KMS-11 (cell line): ENCODE results near the gene TMEM51.

ENCODE experiments used
- H2AFZ ChIP-seq: fragments of 200-600 bp; sonication (generic); 2 replicates; pipeline ENCODE4 v1.6.1; 2016; ENCODE audit warnings: antibody characterized with exemption, mixed run types, low read depth
- H3K27ac ChIP-seq: fragments of 200-600 bp; sonication (generic); 2 replicates; pipeline ENCODE4 v1.6.1; 2016; ENCODE audit warnings: mild to moderate bottlenecking, mixed run types
- H3K27me3 ChIP-seq: fragments of 200-600 bp; sonication (generic); 2 replicates; pipeline ENCODE4 v1.6.1; 2017; ENCODE audit warnings: mild to moderate bottlenecking, low read depth, mixed run types, moderate library complexity; ENCODE audit not compliant: insufficient read depth
- H3K36me3 ChIP-seq: fragments of 200-600 bp; sonication (generic); 2 replicates; pipeline ENCODE4 v1.6.1; 2017; ENCODE audit warnings: mild to moderate bottlenecking, mixed run types; ENCODE audit not compliant: insufficient read depth
- H3K4me1 ChIP-seq: fragments of 200-600 bp; sonication (generic); 2 replicates; pipeline ENCODE4 v1.6.1; 2016; ENCODE audit warnings: mild to moderate bottlenecking, low read depth, mixed run types; ENCODE audit not compliant: poor library complexity, severe bottlenecking
- H3K4me2 ChIP-seq: fragments of 200-600 bp; sonication (generic); 2 replicates; pipeline ENCODE4 v1.7.0; 2016; ENCODE audit warnings: mild to moderate bottlenecking, mixed run types
- H3K4me3 ChIP-seq: fragments of 200-600 bp; sonication (generic); IDR thresholded peaks from 2 replicates; pipeline ENCODE4 v1.6.1; 2017; ENCODE audit warnings: low read depth, low read length, mixed read lengths; ENCODE audit not compliant: insufficient read depth
- H3K79me2 ChIP-seq: fragments of 200-600 bp; sonication (generic); 2 replicates; pipeline ENCODE4 v1.6.1; 2016; ENCODE audit warnings: low read depth, mixed run types; ENCODE audit not compliant: insufficient read depth
- H3K9ac ChIP-seq: fragments of 200-600 bp; sonication (generic); 2 replicates; pipeline ENCODE4 v1.6.1; 2016; ENCODE audit warnings: mild to moderate bottlenecking, mixed run types
- H4K20me1 ChIP-seq: fragments of 200-600 bp; sonication (generic); 2 replicates; pipeline ENCODE4 v1.6.1; 2016; ENCODE audit warnings: mild to moderate bottlenecking, mixed run types; ENCODE audit not compliant: insufficient read depth
- TF ChIP-seq, protein P1 (sequence below): fragments of 200-600 bp; sonication (generic); conservative IDR thresholded peaks from 2 replicates; pipeline ENCODE4 v1.6.1; 2017; ENCODE audit warnings: low read depth, mild to moderate bottlenecking, antibody characterized with exemption, low read length, moderate library complexity, mixed read lengths

Gene TMEM51

DNA sequence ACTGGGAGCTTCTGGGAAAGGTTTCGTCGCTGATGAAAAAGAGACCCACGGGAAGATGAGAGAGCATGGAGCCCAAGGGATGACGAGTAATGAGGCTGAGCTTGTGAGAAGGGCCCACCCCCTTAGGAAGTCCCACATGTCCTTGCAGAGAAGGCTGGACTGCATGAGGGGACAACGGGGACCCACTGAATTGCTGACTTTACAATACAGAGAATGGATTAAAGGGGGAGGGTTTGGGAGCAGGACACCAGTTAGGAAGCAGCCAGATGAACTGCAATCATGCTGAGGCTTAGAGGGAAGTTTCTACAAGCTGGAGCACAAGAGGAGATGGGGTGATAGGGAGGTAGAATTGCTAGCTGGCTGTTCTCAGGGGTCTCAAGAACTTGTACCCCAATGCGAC, 5.5 kb upstream of the TMEM51 start:
- H2AFZ ChIP-seq: no peak overlapping the region
- H3K27me3 ChIP-seq: no peaks in the 10 kb centered on the region
- TF ChIP-seq, protein P1, sequence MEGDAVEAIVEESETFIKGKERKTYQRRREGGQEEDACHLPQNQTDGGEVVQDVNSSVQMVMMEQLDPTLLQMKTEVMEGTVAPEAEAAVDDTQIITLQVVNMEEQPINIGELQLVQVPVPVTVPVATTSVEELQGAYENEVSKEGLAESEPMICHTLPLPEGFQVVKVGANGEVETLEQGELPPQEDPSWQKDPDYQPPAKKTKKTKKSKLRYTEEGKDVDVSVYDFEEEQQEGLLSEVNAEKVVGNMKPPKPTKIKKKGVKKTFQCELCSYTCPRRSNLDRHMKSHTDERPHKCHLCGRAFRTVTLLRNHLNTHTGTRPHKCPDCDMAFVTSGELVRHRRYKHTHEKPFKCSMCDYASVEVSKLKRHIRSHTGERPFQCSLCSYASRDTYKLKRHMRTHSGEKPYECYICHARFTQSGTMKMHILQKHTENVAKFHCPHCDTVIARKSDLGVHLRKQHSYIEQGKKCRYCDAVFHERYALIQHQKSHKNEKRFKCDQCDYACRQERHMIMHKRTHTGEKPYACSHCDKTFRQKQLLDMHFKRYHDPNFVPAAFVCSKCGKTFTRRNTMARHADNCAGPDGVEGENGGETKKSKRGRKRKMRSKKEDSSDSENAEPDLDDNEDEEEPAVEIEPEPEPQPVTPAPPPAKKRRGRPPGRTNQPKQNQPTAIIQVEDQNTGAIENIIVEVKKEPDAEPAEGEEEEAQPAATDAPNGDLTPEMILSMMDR: no peak
- H4K20me1 ChIP-seq: no peaks in the 10 kb centered on the region
- H3K4me1 ChIP-seq: no peaks in the 10 kb centered on the region
- no peaks in the 10 kb centered on the region for H3K36me3 ChIP-seq
- no peak overlapping the region for H3K4me2 ChIP-seq
- H3K27ac ChIP-seq: no peak overlapping the region
- no peaks in the 10 kb centered on the region for H3K79me2 ChIP-seq
- no peak overlapping the region for H3K9ac ChIP-seq
- H3K4me3 ChIP-seq: no peak overlapping the region

- Histone ChIP-seq H3K9ac (no peak overlapping the region), H3K79me2 (no peaks in the 10 kb centered on the region)
- TF ChIP-seq, protein P1: no peak
These were observed 5.1 kb upstream of the TMEM51 start for GRCh38 chr1:15148475-15148874.

DNA sequence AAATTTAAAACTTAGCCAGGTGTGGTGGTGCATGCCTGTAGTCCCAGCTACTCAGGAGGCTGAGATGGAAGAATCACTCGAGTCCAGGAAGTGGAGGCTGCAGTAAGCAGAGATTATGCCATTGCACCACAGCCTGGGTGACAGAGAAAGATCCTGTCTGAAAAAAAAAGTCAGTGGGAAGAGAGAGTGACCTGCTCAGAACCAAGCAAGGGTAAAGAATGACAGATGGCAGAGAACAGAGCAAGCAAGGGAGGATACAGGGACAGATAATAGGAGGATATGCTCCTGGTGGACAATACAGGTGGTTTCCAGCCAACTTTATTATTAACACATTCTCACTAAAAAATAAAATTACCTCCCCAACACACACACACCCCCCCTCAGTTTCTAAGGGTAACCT, 4.6 kb upstream of the TMEM51 start:
- Histone ChIP-seq H3K36me3 (no peaks in the 10 kb centered on the region), H3K27ac (no peak overlapping the region), H3K9ac (no peak overlapping the region), H2AFZ (no peak overlapping the region), H3K79me2 (no peaks in the 10 kb centered on the region), H3K4me3 (no peak overlapping the region), H4K20me1 (no peaks in the 10 kb centered on the region), H3K27me3 (no peaks in the 10 kb centered on the region), H3K4me2 (no peak overlapping the region), H3K4me1 (no peaks in the 10 kb centered on the region)
- TF ChIP-seq, protein P1: no peak

More at GRCh38 chr1:15148475-15148874, 5.1 kb upstream of the TMEM51 start:
- Histone ChIP-seq H3K4me3 (no peak overlapping the region), H3K4me1 (no peaks in the 10 kb centered on the region), H3K4me2 (no peak overlapping the region), H3K27ac (no peak overlapping the region), H3K36me3 (no peaks in the 10 kb centered on the region), H3K27me3 (no peaks in the 10 kb centered on the region), H4K20me1 (no peaks in the 10 kb centered on the region), H2AFZ (no peak overlapping the region)

- H3K27ac ChIP-seq: no peak overlapping the region
- H3K4me1 ChIP-seq: peaks cover 11% of the 10 kb centered on the region
- no peaks in the 10 kb centered on the region for H3K79me2 ChIP-seq
- no peak overlapping the region for H2AFZ ChIP-seq
- H3K4me2 ChIP-seq: no peak overlapping the region
- no peaks in the 10 kb centered on the region for H3K36me3 ChIP-seq
- TF ChIP-seq, protein P1: no peak
- no peak overlapping the region for H3K9ac ChIP-seq
- no peaks in the 10 kb centered on the region for H4K20me1 ChIP-seq
- no peaks in the 10 kb centered on the region for H3K27me3 ChIP-seq
- no peak overlapping the region for H3K4me3 ChIP-seq
These were observed 3.2 kb upstream of the TMEM51 start for GRCh38 chr1:15150376-15150775.
